HepG2 (cell line): Measurements from ENCODE around the gene CEP20. TPM values are rescaled to one million over a fixed set of nuclear protein-coding genes. Genes with fewer than 3 reads are reported as not detected.

Source experiments
- ARID2 ChIP-seq: sonication (generic); formaldehyde crosslinking; IDR thresholded peaks from 2 replicates; pipeline ENCODE4 v1.8.1; 2022; ENCODE audit warnings: mild to moderate bottlenecking, missing genetic modification reagents, borderline replicate concordance
- NCOA1 ChIP-seq: sonication (generic); formaldehyde crosslinking; IDR thresholded peaks from 2 replicates; pipeline ENCODE4 v1.9.0; 2021; ENCODE audit warnings: missing genetic modification reagents
- PAF1 ChIP-seq: IDR thresholded peaks from 2 replicates; pipeline ENCODE4 v1.6.1; 2016; ENCODE audit warnings: missing genetic modification reagents, missing compliant biosample characterization
- PHF8 ChIP-seq: sonication (generic); formaldehyde crosslinking; IDR thresholded peaks from 2 replicates; pipeline ENCODE4 v1.5.0; 2020; ENCODE audit warnings: missing genetic modification reagents
- ZNF136 ChIP-seq: sonication (generic); formaldehyde crosslinking; IDR thresholded peaks from 2 replicates; pipeline ENCODE4 v1.8.1; 2022; ENCODE audit warnings: low read depth, mild to moderate bottlenecking, moderate library complexity, missing genetic modification reagents
- ZNF24 ChIP-seq: fragments of 450-650 bp; IDR thresholded peaks from 2 replicates; pipeline ENCODE4 v1.6.1; 2017; ENCODE audit warnings: antibody characterized with exemption, mild to moderate bottlenecking
- ZNF335 ChIP-seq: sonication (generic); formaldehyde crosslinking; IDR thresholded peaks from 2 replicates; pipeline ENCODE4 v1.4.0; 2020; ENCODE audit warnings: missing genetic modification reagents
- ZNF343 ChIP-seq: sonication (generic); formaldehyde crosslinking; IDR thresholded peaks from 2 replicates; pipeline ENCODE4 v1.4.0; 2020; ENCODE audit warnings: mild to moderate bottlenecking, missing genetic modification reagents
- ZNF430 ChIP-seq: sonication (generic); formaldehyde crosslinking; IDR thresholded peaks from 2 replicates; pipeline ENCODE4 v1.9.0; 2021; ENCODE audit warnings: mild to moderate bottlenecking, missing genetic modification reagents
- ZNF563 ChIP-seq: sonication (generic); formaldehyde crosslinking; IDR thresholded peaks from 2 replicates; pipeline ENCODE4 v1.8.0; 2022; ENCODE audit warnings: mild to moderate bottlenecking, moderate library complexity, missing genetic modification reagents
- ZZZ3 ChIP-seq: sonication (generic); formaldehyde crosslinking; IDR thresholded peaks from 2 replicates; pipeline ENCODE4 v1.4.0; 2020; ENCODE audit warnings: missing genetic modification reagents, mild to moderate bottlenecking, borderline replicate concordance
- polyA plus RNA-seq, 8 experiments: library from polyadenylated mRNA; depleted of rRNA in 3 of 8; stranded (reverse) in 7 of 8; unstranded in 1 of 8; fragments of >200 nt; fragmentation: Illumina TruSeq in 4 of 8; extraction: Trizol in 4 of 8; gene quantifications; 2 replicates each; pipeline versions ENCODE4 v1.2.1 to v1.2.3, GENCODE V29; 2011 to 2016; ENCODE audit warnings: low read depth in 4 of 8, missing spikeins in 1 of 8, mixed read lengths in 1 of 8; ENCODE audit not compliant: insufficient read depth in 1 of 8
- total RNA-seq, 5 experiments: library from RNA; depleted of rRNA; stranded (reverse); fragments of >200 nt; fragmentation: Illumina TruSeq; extraction: Trizol; gene quantifications; 2 replicates each; pipeline ENCODE4 v1.2.3, GENCODE V29; 2016; ENCODE audit warnings: low read depth in 1 of 5
- TF ChIP-seq, protein P1 (sequence below): sonication (generic); formaldehyde crosslinking; IDR thresholded peaks from 2 replicates; pipeline ENCODE4 v1.9.0; 2021; ENCODE audit warnings: missing genetic modification reagents, borderline replicate concordance
- TF ChIP-seq, protein P2 (sequence below): sonication (generic); formaldehyde crosslinking; IDR thresholded peaks from 2 replicates; pipeline ENCODE4 v1.5.1; 2020; ENCODE audit warnings: missing genetic modification reagents, mild to moderate bottlenecking, borderline replicate concordance
- TF ChIP-seq, protein P3 (sequence below): sonication (generic); formaldehyde crosslinking; IDR thresholded peaks from 2 replicates; pipeline ENCODE4 v1.5.0; 2020; ENCODE audit warnings: missing genetic modification reagents
- TF ChIP-seq, protein P4 (sequence below): sonication (generic); formaldehyde crosslinking; IDR thresholded peaks from 2 replicates; pipeline ENCODE4 v1.4.0; 2020; ENCODE audit warnings: missing genetic modification reagents, mild to moderate bottlenecking, borderline replicate concordance
- TF ChIP-seq, protein P5 (sequence below): sonication (generic); formaldehyde crosslinking; IDR thresholded peaks from 2 replicates; pipeline ENCODE4 v1.5.0; 2020; ENCODE audit warnings: mild to moderate bottlenecking, missing genetic modification reagents, borderline replicate concordance
- TF ChIP-seq, protein P6 (sequence below): sonication (generic); formaldehyde crosslinking; IDR thresholded peaks from 2 replicates; pipeline ENCODE4 v1.4.0; 2020; ENCODE audit warnings: missing genetic modification reagents

The CEP20 gene
- total and polyA plus RNA-seq, 2 of the 13 experiments (the other 11 are each of a cell fraction or from before 2014, with no cell fraction given), result 53.0 to 54.1 TPM

DNA sequence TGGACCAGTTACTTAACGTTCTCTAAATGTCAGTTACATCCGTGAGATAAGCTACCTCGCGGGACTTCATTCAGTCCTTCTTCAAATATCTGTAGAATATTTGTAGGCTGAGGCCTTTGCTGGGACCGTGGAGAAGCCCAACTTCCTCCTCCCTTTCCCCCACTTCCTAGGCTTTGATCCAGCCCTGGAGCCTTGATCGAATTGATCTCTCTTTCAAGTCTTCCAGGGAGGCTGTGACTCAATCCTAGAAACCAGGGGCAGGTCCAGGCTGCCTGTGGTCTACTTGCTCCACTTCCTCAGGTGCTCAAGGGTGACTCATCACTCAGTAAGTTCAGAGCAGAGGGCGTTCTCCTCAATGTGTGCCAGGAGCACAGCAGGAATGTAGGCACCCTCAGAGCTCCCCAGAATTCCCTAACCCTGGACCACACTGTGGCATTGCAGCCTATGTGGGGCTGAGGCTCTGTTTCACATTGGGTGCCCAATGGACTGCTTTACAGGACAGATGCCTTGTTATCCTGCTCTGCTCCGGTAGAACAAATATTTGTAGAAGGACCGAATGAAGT lies 11.2 kb upstream of the CEP20 start (continued):
- no peak for TF ChIP-seq PAF1 (CRISPR knock-in tag)
- TF ChIP-seq ZNF24, result no peak
- TF ChIP-seq ZNF563 (CRISPR knock-in tag), result no peak
- peak; percentile 78 for TF ChIP-seq ZNF430 (CRISPR knock-in tag)
- TF ChIP-seq, protein P1, sequence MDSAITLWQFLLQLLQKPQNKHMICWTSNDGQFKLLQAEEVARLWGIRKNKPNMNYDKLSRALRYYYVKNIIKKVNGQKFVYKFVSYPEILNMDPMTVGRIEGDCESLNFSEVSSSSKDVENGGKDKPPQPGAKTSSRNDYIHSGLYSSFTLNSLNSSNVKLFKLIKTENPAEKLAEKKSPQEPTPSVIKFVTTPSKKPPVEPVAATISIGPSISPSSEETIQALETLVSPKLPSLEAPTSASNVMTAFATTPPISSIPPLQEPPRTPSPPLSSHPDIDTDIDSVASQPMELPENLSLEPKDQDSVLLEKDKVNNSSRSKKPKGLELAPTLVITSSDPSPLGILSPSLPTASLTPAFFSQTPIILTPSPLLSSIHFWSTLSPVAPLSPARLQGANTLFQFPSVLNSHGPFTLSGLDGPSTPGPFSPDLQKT, result no peak
- TF ChIP-seq ZZZ3 (CRISPR knock-in tag), result no peak
- no peak for TF ChIP-seq ARID2
- TF ChIP-seq, protein P2, sequence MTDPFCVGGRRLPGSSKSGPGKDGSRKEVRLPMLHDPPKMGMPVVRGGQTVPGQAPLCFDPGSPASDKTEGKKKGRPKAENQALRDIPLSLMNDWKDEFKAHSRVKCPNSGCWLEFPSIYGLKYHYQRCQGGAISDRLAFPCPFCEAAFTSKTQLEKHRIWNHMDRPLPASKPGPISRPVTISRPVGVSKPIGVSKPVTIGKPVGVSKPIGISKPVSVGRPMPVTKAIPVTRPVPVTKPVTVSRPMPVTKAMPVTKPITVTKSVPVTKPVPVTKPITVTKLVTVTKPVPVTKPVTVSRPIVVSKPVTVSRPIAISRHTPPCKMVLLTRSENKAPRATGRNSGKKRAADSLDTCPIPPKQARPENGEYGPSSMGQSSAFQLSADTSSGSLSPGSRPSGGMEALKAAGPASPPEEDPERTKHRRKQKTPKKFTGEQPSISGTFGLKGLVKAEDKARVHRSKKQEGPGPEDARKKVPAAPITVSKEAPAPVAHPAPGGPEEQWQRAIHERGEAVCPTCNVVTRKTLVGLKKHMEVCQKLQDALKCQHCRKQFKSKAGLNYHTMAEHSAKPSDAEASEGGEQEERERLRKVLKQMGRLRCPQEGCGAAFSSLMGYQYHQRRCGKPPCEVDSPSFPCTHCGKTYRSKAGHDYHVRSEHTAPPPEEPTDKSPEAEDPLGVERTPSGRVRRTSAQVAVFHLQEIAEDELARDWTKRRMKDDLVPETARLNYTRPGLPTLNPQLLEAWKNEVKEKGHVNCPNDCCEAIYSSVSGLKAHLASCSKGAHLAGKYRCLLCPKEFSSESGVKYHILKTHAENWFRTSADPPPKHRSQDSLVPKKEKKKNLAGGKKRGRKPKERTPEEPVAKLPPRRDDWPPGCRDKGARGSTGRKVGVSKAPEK (CRISPR knock-in tag), result no peak
- TF ChIP-seq, protein P3, sequence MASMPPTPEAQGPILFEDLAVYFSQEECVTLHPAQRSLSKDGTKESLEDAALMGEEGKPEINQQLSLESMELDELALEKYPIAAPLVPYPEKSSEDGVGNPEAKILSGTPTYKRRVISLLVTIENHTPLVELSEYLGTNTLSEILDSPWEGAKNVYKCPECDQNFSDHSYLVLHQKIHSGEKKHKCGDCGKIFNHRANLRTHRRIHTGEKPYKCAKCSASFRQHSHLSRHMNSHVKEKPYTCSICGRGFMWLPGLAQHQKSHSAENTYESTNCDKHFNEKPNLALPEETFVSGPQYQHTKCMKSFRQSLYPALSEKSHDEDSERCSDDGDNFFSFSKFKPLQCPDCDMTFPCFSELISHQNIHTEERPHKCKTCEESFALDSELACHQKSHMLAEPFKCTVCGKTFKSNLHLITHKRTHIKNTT (CRISPR knock-in tag), result no peak
- no peak for TF ChIP-seq PHF8
- no peak for TF ChIP-seq ZNF136 (CRISPR knock-in tag)
- no peak for TF ChIP-seq ZNF343 (CRISPR knock-in tag)
- TF ChIP-seq, protein P4, sequence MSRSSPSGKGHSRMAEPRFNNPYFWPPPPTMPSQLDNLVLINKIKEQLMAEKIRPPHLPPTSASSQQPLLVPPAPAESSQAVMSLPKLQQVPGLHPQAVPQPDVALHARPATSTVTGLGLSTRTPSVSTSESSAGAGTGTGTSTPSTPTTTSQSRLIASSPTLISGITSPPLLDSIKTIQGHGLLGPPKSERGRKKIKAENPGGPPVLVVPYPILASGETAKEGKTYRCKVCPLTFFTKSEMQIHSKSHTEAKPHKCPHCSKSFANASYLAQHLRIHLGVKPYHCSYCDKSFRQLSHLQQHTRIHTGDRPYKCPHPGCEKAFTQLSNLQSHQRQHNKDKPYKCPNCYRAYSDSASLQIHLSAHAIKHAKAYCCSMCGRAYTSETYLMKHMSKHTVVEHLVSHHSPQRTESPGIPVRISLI (CRISPR knock-in tag), result no peak
- TF ChIP-seq, protein P5, sequence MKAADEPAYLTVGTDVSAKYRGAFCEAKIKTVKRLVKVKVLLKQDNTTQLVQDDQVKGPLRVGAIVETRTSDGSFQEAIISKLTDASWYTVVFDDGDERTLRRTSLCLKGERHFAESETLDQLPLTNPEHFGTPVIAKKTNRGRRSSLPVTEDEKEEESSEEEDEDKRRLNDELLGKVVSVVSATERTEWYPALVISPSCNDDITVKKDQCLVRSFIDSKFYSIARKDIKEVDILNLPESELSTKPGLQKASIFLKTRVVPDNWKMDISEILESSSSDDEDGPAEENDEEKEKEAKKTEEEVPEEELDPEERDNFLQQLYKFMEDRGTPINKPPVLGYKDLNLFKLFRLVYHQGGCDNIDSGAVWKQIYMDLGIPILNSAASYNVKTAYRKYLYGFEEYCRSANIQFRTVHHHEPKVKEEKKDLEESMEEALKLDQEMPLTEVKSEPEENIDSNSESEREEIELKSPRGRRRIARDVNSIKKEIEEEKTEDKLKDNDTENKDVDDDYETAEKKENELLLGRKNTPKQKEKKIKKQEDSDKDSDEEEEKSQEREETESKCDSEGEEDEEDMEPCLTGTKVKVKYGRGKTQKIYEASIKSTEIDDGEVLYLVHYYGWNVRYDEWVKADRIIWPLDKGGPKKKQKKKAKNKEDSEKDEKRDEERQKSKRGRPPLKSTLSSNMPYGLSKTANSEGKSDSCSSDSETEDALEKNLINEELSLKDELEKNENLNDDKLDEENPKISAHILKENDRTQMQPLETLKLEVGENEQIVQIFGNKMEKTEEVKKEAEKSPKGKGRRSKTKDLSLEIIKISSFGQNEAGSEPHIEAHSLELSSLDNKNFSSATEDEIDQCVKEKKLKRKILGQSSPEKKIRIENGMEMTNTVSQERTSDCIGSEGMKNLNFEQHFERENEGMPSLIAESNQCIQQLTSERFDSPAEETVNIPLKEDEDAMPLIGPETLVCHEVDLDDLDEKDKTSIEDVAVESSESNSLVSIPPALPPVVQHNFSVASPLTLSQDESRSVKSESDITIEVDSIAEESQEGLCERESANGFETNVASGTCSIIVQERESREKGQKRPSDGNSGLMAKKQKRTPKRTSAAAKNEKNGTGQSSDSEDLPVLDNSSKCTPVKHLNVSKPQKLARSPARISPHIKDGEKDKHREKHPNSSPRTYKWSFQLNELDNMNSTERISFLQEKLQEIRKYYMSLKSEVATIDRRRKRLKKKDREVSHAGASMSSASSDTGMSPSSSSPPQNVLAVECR, result no peak
- peak; percentile 49; the same call in 1 of the 2 replicates for TF ChIP-seq ZNF335
- TF ChIP-seq, protein P6, sequence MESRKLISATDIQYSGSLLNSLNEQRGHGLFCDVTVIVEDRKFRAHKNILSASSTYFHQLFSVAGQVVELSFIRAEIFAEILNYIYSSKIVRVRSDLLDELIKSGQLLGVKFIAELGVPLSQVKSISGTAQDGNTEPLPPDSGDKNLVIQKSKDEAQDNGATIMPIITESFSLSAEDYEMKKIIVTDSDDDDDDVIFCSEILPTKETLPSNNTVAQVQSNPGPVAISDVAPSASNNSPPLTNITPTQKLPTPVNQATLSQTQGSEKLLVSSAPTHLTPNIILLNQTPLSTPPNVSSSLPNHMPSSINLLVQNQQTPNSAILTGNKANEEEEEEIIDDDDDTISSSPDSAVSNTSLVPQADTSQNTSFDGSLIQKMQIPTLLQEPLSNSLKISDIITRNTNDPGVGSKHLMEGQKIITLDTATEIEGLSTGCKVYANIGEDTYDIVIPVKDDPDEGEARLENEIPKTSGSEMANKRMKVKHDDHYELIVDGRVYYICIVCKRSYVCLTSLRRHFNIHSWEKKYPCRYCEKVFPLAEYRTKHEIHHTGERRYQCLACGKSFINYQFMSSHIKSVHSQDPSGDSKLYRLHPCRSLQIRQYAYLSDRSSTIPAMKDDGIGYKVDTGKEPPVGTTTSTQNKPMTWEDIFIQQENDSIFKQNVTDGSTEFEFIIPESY, result peak; percentile 46; the same call in 1 of the 2 replicates
- TF ChIP-seq NCOA1 (CRISPR knock-in tag), result no peak
